ENCODE results near the gene DTX2. TPM values are rescaled to one million over a fixed set of nuclear protein-coding genes. Genes with fewer than 3 reads are reported as not detected.

The DTX2 gene
- total RNA-seq, 2 experiments from 2014 or later, result 13.7 to 16.4 TPM

Other genes starting within 250 kb of the DTX2 start
- gene HSPB1, start 159.0 kb upstream of the DTX2 start, total RNA-seq, result 100 to 1,000 TPM in 1 of 2 experiments, 10 to 100 TPM in 1; 96.7 to 102 TPM
- gene YWHAG, start 102.7 kb upstream of the DTX2 start, total RNA-seq, result 100 to 1,000 TPM; 155 to 157 TPM
- gene SSC4D, start 52.0 kb upstream of the DTX2 start, total RNA-seq, result under 1 TPM; 0.37 to 0.40 TPM
- 1 to 10 TPM; 2.6 to 3.5 TPM for gene ZP3, start 36.8 kb upstream of the DTX2 start, total RNA-seq
- not detected for gene UPK3B, start 48.8 kb downstream of the DTX2 start, total RNA-seq
- under 1 TPM; 0.12 to 0.14 TPM for gene SPDYE16, start 81.6 kb downstream of the DTX2 start, total RNA-seq
- gene POMZP3, start 165.6 kb downstream of the DTX2 start, total RNA-seq, result 10 to 100 TPM; 11.0 to 13.2 TPM